DND-41 (cell line): ENCODE measurements around the gene DNLZ.

Experiments
- ATAC-seq: fragments of 200-7000 bp; cut with Tn5 transposase; 3 replicates; pipeline ENCODE4 v1.9.1; 2021; ENCODE audit warnings: low read depth; ENCODE audit not compliant: insufficient read depth
- DNase-seq: peaks from one replicate; pipeline ENCODE4 v3.0.0-alpha.2; 2020
- H2AFZ ChIP-seq: 2 replicates; pipeline ENCODE4 v1.6.0; 2012; ENCODE audit warnings: low read depth, low read length
- H3K27ac ChIP-seq: 2 replicates; pipeline ENCODE4 v1.5.1; 2012; ENCODE audit warnings: low read length, inconsistent platforms
- H3K27me3 ChIP-seq: fragments of 200-600 bp; sonication (generic); 2 replicates; pipeline ENCODE4 v1.6.0; 2012; ENCODE audit warnings: low read length, mild to moderate bottlenecking, inconsistent platforms; ENCODE audit not compliant: insufficient read depth, poor library complexity
- H3K36me3 ChIP-seq: 2 replicates; pipeline ENCODE4 v1.5.1; 2012; ENCODE audit warnings: low read length, inconsistent platforms; ENCODE audit not compliant: insufficient read depth
- H3K4me1 ChIP-seq: 2 replicates; pipeline ENCODE4 v1.5.1; 2012; ENCODE audit warnings: mild to moderate bottlenecking, low read length; ENCODE audit not compliant: insufficient read depth
- H3K4me2 ChIP-seq: 2 replicates; pipeline ENCODE4 v1.6.0; 2012; ENCODE audit warnings: mild to moderate bottlenecking, moderate library complexity, low read length, inconsistent platforms; ENCODE audit not compliant: insufficient read depth
- H3K4me3 ChIP-seq, 2 experiments: fragments of 200-600 bp in 1 of 2; shearing (Covaris generic) in 1 of 2; 2 replicates each; pipeline ENCODE4 v1.5.1; 2012 to 2016; ENCODE audit warnings: inconsistent platforms in 2 of 2, low read length in 2 of 2, mild to moderate bottlenecking in 2 of 2, low read depth in 1 of 2, moderate library complexity in 1 of 2
- H3K79me2 ChIP-seq: 2 replicates; pipeline ENCODE4 v1.6.0; 2012; ENCODE audit warnings: low read length, inconsistent platforms; ENCODE audit not compliant: insufficient read depth
- H3K9ac ChIP-seq: 2 replicates; pipeline ENCODE4 v1.6.0; 2012; ENCODE audit warnings: low read depth, mild to moderate bottlenecking, inconsistent platforms, low read length, moderate library complexity
- H3K9me3 ChIP-seq: 2 replicates; pipeline ENCODE4 v1.5.1; 2012; ENCODE audit warnings: low read length, moderate library complexity, mild to moderate bottlenecking, inconsistent platforms; ENCODE audit not compliant: insufficient read depth, severe bottlenecking
- H4K20me1 ChIP-seq: 2 replicates; pipeline ENCODE4 v1.6.0; 2012; ENCODE audit warnings: low read length; ENCODE audit not compliant: insufficient read depth
- EZH2 ChIP-seq: IDR thresholded peaks from 3 replicates; pipeline ENCODE4 v1.6.1; 2012; ENCODE audit warnings: borderline replicate concordance, low read depth, mild to moderate bottlenecking, moderate library complexity, low read length, inconsistent platforms; ENCODE audit not compliant: severe bottlenecking
- TF ChIP-seq, protein P1 (sequence below): IDR thresholded peaks from 2 replicates; pipeline ENCODE4 v1.5.1; 2012; ENCODE audit warnings: borderline replicate concordance, low read length, moderate library complexity, mild to moderate bottlenecking; ENCODE audit not compliant: poor library complexity, severe bottlenecking; ENCODE audit errors: extremely low read depth

DNLZ gene

DNA sequence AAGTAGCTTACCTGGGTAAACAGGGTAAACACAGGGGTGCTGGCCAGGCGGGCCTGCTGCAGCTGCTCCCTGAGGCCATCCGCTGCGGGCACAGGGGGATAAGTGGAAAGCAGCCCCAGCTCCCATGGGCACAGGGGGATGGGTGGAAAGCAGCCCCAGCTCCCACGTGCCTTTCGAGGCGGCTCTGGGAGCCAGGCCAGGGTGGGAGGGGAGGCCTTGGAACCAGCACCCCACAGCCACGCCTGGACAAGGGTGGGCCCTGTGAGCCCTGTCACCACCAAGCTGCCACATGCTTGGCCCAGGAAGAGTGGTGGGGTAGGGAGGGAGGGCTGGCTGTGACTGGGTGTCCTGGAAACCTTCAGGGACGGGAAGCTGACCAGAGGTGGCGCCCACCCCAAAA is 17.8 kb upstream of the DNLZ start:
- Histone ChIP-seq H4K20me1 (peaks cover 21% of the 10 kb centered on the region; the same call in 1 of the 2 replicates), H3K27ac (no peak overlapping the region), H3K4me3 (no peak overlapping the region), H3K9me3 (no peaks in the 10 kb centered on the region), H3K36me3 (peaks cover 53% of the 10 kb centered on the region), H3K27me3 (no peaks in the 10 kb centered on the region), H3K9ac (no peak overlapping the region), H3K79me2 (no peaks in the 10 kb centered on the region), H3K4me2 (no peak overlapping the region), H3K4me1 (peaks cover 13% of the 10 kb centered on the region), H2AFZ (no peak overlapping the region)
- no peak for DNase-seq
- TF ChIP-seq, protein P1, sequence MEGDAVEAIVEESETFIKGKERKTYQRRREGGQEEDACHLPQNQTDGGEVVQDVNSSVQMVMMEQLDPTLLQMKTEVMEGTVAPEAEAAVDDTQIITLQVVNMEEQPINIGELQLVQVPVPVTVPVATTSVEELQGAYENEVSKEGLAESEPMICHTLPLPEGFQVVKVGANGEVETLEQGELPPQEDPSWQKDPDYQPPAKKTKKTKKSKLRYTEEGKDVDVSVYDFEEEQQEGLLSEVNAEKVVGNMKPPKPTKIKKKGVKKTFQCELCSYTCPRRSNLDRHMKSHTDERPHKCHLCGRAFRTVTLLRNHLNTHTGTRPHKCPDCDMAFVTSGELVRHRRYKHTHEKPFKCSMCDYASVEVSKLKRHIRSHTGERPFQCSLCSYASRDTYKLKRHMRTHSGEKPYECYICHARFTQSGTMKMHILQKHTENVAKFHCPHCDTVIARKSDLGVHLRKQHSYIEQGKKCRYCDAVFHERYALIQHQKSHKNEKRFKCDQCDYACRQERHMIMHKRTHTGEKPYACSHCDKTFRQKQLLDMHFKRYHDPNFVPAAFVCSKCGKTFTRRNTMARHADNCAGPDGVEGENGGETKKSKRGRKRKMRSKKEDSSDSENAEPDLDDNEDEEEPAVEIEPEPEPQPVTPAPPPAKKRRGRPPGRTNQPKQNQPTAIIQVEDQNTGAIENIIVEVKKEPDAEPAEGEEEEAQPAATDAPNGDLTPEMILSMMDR, result no peak
- no peak for TF ChIP-seq EZH2
- no peak for ATAC-seq

DNA sequence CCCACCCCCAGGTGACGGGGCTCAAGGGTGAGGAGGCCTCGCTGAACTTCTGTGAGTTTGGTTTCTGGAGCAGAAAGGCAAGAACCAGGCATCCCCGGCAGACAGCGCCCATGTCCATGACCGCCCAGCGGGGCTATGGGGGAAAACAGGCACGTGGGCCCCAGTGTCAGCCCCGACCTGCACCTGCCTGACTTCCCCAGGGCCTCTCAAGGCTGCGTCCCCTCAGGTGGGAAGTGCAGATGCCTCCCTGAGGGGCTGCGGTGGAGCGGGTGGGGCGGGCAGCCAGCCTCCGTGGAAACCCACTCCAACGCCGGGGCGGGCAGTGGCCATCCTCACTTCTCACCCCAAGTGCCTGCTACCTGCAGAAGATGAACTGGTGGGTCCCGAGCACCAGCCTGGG is 16.8 kb upstream of the DNLZ start:
- Histone ChIP-seq H3K4me2 (no peak overlapping the region), H2AFZ (no peak overlapping the region), H3K27ac (no peak overlapping the region), H3K4me1 (peaks cover 13% of the 10 kb centered on the region), H3K36me3 (peaks cover 48% of the 10 kb centered on the region), H4K20me1 (peaks cover 21% of the 10 kb centered on the region; the same call in 1 of the 2 replicates), H3K27me3 (no peaks in the 10 kb centered on the region), H3K9ac (no peak overlapping the region), H3K4me3 (no peak overlapping the region), H3K79me2 (no peaks in the 10 kb centered on the region), H3K9me3 (no peaks in the 10 kb centered on the region)
- DNase-seq, result no peak
- TF ChIP-seq, protein P1, result no peak
- TF ChIP-seq EZH2, result no peak
- no peak for ATAC-seq

DNA sequence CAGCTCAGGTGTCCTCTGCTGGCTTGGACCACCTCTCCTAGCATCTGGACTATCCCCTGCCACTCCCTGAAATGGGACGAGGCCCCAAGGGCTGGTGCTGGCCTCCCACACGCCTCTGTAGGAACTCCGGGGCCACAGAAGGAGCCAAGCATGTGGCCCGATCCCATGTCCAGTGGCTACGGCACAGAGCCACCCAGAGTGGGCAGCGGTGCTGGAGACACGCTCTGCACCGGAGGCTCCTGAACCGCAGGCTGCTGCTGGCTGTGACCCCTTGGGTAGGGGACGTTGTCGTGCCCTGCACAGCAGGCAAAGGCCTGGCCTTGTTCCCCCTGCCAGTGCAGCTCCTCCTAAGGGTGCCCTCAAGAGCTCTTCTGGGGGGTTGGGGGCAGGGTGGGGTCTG is 16.3 kb upstream of the DNLZ start:
- ATAC-seq (no peak), DNase-seq (no peak)
- peaks cover 21% of the 10 kb centered on the region; the same call in 1 of the 2 replicates for H4K20me1 ChIP-seq
- H3K36me3 ChIP-seq, result peaks cover 48% of the 10 kb centered on the region
- no peaks in the 10 kb centered on the region for H3K27me3 ChIP-seq
- H3K9me3 ChIP-seq, result no peaks in the 10 kb centered on the region
- H2AFZ ChIP-seq, result no peak overlapping the region
- H3K27ac ChIP-seq, result no peak overlapping the region
- H3K4me3 ChIP-seq, result no peak overlapping the region
- no peaks in the 10 kb centered on the region for H3K79me2 ChIP-seq
- H3K4me2 ChIP-seq, result no peak overlapping the region
- no peak overlapping the region for H3K9ac ChIP-seq
- TF ChIP-seq EZH2, result no peak
- TF ChIP-seq, protein P1, result no peak
- H3K4me1 ChIP-seq, result peaks cover 8% of the 10 kb centered on the region

DNA sequence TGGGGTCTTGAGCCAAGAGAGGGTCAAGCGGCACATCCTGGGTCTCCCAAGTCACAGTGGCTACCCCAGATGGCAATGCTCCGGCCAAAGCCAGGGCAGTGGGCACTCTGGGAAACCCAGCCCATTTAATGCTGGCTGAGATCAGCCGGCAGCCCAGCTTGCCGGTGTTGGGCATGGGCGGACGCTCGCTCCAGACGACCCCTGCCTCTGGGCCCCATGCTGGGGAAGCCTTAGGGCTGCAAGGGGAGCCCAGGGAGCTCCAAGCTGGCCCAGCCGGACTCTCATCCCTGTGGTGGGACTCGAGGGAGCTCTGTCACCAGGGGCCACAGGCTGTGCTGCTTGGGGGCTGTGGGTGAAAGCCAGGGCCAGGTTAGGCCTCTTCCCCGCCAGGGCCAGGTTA is 15.9 kb upstream of the DNLZ start:
- Histone ChIP-seq H3K27ac (no peak overlapping the region), H3K27me3 (no peaks in the 10 kb centered on the region), H2AFZ (no peak overlapping the region), H3K9ac (no peak overlapping the region), H3K9me3 (no peaks in the 10 kb centered on the region), H3K4me2 (no peak overlapping the region), H3K36me3 (peaks cover 48% of the 10 kb centered on the region), H3K4me3 (no peak overlapping the region), H3K4me1 (peaks cover 3% of the 10 kb centered on the region; the same call in 1 of the 2 replicates), H4K20me1 (peaks cover 21% of the 10 kb centered on the region; the same call in 1 of the 2 replicates), H3K79me2 (no peaks in the 10 kb centered on the region)
- TF ChIP-seq EZH2, result no peak
- TF ChIP-seq, protein P1, result no peak
- no peak for ATAC-seq
- DNase-seq, result no peak
